ENCODE results near the gene FOXS1.

- TF ChIP-seq POLR2A (IDR thresholded peaks at IDR 0.05) = no peak
- TF ChIP-seq CTCF (IDR thresholded peaks at IDR 0.05 in 8 of 11, conservative IDR thresholded peaks at IDR 0.05 in 3 of 11) = no peak
These were observed 33.3 kb downstream of the FOXS1 start for GRCh38 chr20:31811796-31812728.

Data from spleen (tissue), 7 donors.